Astrocyte (in vitro differentiated cells and primary cell): ENCODE measurements around the gene JAKMIP1. TPM values are rescaled to one million over a fixed set of nuclear protein-coding genes. Genes with fewer than 3 reads are reported as not detected.
"Not testable (repeated sequence)": the region's sequence is repeated elsewhere in the genome, so short reads cannot be mapped to it uniquely, and the experiment has no call there.

Experiments
- DNase-seq: peaks from one replicate; pipeline ENCODE4 v3.0.0-alpha.2; 2010; ENCODE audit warnings: low read depth
- FAIRE-seq: peaks from 2 replicates; lab custom pipeline; 2011; peaks lifted over from hg19 to GRCh38; lab: Jason Lieb, UNC
- H2AFZ ChIP-seq: 2 replicates; pipeline ENCODE4 v1.6.0; 2012; ENCODE audit warnings: low read depth, low read length, inconsistent platforms
- H3K27ac ChIP-seq: 2 replicates; pipeline ENCODE4 v1.5.1; 2011; ENCODE audit warnings: low read depth, low read length, inconsistent platforms
- H3K27me3 ChIP-seq: 2 replicates; pipeline ENCODE4 v1.6.0; 2011; ENCODE audit warnings: low read length, inconsistent platforms; ENCODE audit not compliant: insufficient read depth
- H3K36me3 ChIP-seq: 2 replicates; pipeline ENCODE4 v1.5.1; 2011; ENCODE audit warnings: low read length, inconsistent platforms; ENCODE audit not compliant: insufficient read depth
- H3K4me1 ChIP-seq: 2 replicates; pipeline ENCODE4 v1.5.1; 2011; ENCODE audit warnings: low read length, inconsistent platforms; ENCODE audit not compliant: insufficient read depth
- H3K4me2 ChIP-seq: 2 replicates; pipeline ENCODE4 v1.6.0; 2012; ENCODE audit warnings: low read length, inconsistent platforms
- H3K4me3 ChIP-seq: 2 replicates; pipeline ENCODE4 v1.5.1; 2011; ENCODE audit warnings: low read depth, mild to moderate bottlenecking, low read length, inconsistent platforms; ENCODE audit not compliant: insufficient read depth
- H3K79me2 ChIP-seq: 2 replicates; pipeline ENCODE4 v1.6.0; 2012; ENCODE audit warnings: mild to moderate bottlenecking, low read length, inconsistent platforms; ENCODE audit not compliant: insufficient read depth
- H3K9ac ChIP-seq: 2 replicates; pipeline ENCODE4 v1.6.0; 2012; ENCODE audit warnings: mild to moderate bottlenecking, low read length, inconsistent platforms
- H3K9me3 ChIP-seq: 2 replicates; pipeline ENCODE4 v1.5.1; 2012; ENCODE audit warnings: low read depth, mild to moderate bottlenecking, low read length, inconsistent platforms; ENCODE audit not compliant: insufficient read depth
- H4K20me1 ChIP-seq: 2 replicates; pipeline ENCODE4 v1.6.0; 2012; ENCODE audit warnings: low read length, inconsistent platforms; ENCODE audit not compliant: insufficient read depth
- H3K27ac Mint-ChIP-seq: one replicate; pipeline ENCODE4 v1.8.0; 2021; ENCODE audit warnings: mild to moderate bottlenecking, mixed read lengths; ENCODE audit not compliant: unreplicated experiment
- H3K27me3 Mint-ChIP-seq: one replicate; pipeline ENCODE4 v1.8.0; 2021; ENCODE audit warnings: low read depth, mixed read lengths; ENCODE audit not compliant: unreplicated experiment
- H3K36me3 Mint-ChIP-seq: one replicate; pipeline ENCODE4 v1.8.0; 2021; ENCODE audit warnings: low read depth, mixed read lengths; ENCODE audit not compliant: unreplicated experiment
- H3K4me1 Mint-ChIP-seq: one replicate; pipeline ENCODE4 v1.8.0; 2021; ENCODE audit warnings: low read depth, mixed read lengths; ENCODE audit not compliant: unreplicated experiment
- H3K4me3 Mint-ChIP-seq: one replicate; pipeline ENCODE4 v1.8.0; 2021; ENCODE audit warnings: mild to moderate bottlenecking, moderate library complexity, mixed read lengths; ENCODE audit not compliant: unreplicated experiment
- H3K9me3 Mint-ChIP-seq: one replicate; pipeline ENCODE4 v1.8.0; 2021; ENCODE audit warnings: mild to moderate bottlenecking, mixed read lengths; ENCODE audit not compliant: unreplicated experiment
- EZH2 ChIP-seq: IDR thresholded peaks from 2 replicates; pipeline ENCODE4 v1.6.1; 2012; ENCODE audit warnings: mild to moderate bottlenecking, low read length, inconsistent platforms; ENCODE audit not compliant: insufficient read depth
- total RNA-seq: library from RNA; stranded (reverse); gene quantifications from 2 replicates; pipeline ENCODE4 v1.2.1, GENCODE V29; 2021
- TF ChIP-seq, protein P1 (sequence below): IDR thresholded peaks from 2 replicates; pipeline ENCODE4 v1.5.1; 2011; ENCODE audit warnings: low read depth, mild to moderate bottlenecking, inconsistent platforms, low read length, moderate library complexity; ENCODE audit not compliant: insufficient read depth

The JAKMIP1 gene
- total RNA-seq, 1 donor from 2014 or later: 0.50 TPM

DNA sequence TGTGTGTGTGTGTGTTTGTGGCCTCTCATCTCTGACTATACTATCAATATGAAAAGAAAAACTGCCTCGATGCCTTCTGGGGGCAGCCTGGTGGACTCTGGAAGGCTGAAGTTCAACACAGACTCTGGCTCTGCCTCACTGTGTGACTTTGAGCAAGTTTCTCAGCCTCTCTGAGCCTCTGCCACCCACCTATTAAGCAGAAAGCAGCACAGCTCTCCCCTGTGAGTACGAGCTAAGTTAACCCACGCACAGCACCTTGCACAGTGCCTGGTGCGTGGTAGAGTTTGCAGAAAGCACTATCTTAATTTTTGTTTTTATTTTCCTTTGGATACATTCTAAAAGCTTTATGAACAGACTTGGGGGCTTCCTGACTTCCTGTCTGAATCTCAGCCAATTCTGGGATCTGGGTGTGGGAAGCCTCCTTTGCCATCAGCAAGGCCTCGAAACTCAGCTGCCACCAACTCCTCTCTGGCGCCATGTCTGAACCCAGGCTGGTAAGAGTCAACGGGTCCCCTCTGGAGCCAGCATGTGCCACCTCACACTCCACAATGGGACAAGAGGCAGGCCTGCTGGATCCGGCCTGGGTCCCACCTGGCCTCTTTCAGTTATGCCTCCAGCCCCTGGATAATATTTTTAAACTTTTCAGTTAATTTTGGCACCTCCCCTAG is 57.3 kb downstream of the JAKMIP1 start:
- H3K36me3 Mint-ChIP-seq: no peaks in the 10 kb centered on the region
- Histone ChIP-seq H3K27ac (no peak overlapping the region), H3K9ac (no peak overlapping the region), H3K4me1 (no peaks in the 10 kb centered on the region), H3K79me2 (no peaks in the 10 kb centered on the region), H3K36me3 (no peaks in the 10 kb centered on the region), H3K27me3 (no peaks in the 10 kb centered on the region), H3K4me3 (no peak overlapping the region), H3K9me3 (no peaks in the 10 kb centered on the region), H4K20me1 (no peaks in the 10 kb centered on the region), H2AFZ (no peak overlapping the region), H3K4me2 (no peak overlapping the region)
- no peak for FAIRE-seq
- peaks cover 7% of the 10 kb centered on the region for H3K9me3 Mint-ChIP-seq
- TF ChIP-seq EZH2: no peak
- no peaks in the 10 kb centered on the region for H3K4me1 Mint-ChIP-seq
- H3K27me3 Mint-ChIP-seq: peaks cover 1% of the 10 kb centered on the region
- DNase-seq: no peak
- H3K27ac Mint-ChIP-seq: no peak overlapping the region
- no peak overlapping the region for H3K4me3 Mint-ChIP-seq

DNA sequence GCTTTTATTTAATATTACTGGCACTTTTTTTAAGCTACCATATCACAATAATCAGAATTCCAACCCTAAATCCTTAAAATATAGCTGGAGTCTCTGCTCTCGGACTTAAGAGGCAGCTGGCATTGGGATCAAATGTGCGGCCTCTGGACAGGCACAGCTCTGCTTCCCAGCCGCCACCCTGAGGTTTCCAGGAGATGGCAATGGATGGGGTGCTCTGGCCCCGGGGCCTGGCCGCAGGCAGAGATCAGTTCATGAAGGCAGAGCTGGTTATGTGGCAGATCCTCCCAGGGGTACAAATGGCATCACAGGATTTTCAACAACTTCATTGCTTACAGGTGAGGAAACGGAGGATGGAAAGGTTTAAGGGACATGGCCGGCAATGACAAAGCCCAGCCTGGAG is 57.8 kb downstream of the JAKMIP1 start:
- no peaks in the 10 kb centered on the region for H3K79me2 ChIP-seq
- H3K4me2 ChIP-seq: no peak overlapping the region
- Mint-ChIP-seq H3K4me1 (no peaks in the 10 kb centered on the region), H3K36me3 (no peaks in the 10 kb centered on the region), H3K4me3 (no peak overlapping the region), H3K27ac (no peak overlapping the region), H3K9me3 (peaks cover 4% of the 10 kb centered on the region), H3K27me3 (peaks cover 1% of the 10 kb centered on the region)
- FAIRE-seq (no peak), DNase-seq (no peak)
- H3K27me3 ChIP-seq: no peaks in the 10 kb centered on the region
- H3K27ac ChIP-seq: no peak overlapping the region
- no peaks in the 10 kb centered on the region for H3K4me1 ChIP-seq
- no peak overlapping the region for H3K4me3 ChIP-seq
- H2AFZ ChIP-seq: no peak overlapping the region
- H3K9me3 ChIP-seq: no peaks in the 10 kb centered on the region
- H3K9ac ChIP-seq: no peak overlapping the region
- H4K20me1 ChIP-seq: no peaks in the 10 kb centered on the region
- H3K36me3 ChIP-seq: no peaks in the 10 kb centered on the region
- TF ChIP-seq EZH2: no peak
- TF ChIP-seq, protein P1, sequence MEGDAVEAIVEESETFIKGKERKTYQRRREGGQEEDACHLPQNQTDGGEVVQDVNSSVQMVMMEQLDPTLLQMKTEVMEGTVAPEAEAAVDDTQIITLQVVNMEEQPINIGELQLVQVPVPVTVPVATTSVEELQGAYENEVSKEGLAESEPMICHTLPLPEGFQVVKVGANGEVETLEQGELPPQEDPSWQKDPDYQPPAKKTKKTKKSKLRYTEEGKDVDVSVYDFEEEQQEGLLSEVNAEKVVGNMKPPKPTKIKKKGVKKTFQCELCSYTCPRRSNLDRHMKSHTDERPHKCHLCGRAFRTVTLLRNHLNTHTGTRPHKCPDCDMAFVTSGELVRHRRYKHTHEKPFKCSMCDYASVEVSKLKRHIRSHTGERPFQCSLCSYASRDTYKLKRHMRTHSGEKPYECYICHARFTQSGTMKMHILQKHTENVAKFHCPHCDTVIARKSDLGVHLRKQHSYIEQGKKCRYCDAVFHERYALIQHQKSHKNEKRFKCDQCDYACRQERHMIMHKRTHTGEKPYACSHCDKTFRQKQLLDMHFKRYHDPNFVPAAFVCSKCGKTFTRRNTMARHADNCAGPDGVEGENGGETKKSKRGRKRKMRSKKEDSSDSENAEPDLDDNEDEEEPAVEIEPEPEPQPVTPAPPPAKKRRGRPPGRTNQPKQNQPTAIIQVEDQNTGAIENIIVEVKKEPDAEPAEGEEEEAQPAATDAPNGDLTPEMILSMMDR: no peak

DNA sequence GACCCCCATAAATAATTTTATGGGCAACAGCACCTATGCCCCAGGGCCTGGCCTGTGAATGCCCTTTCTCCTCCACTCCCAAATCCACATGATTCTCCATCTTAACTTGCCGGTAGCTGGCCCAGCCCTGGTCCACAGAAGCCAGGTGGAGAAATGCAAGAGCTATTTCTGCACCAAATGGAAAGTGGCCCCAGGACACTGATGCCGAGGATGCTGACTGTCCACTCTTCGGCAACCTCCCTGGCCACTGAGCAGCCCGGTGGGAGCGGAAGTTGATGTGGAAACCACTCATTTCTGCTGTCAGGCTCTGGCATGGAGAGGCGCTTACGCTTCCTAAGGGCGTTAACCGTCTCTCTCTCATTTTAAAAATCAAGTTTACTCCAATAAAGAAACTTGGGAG is 58.8 kb downstream of the JAKMIP1 start:
- H3K4me1 ChIP-seq: no peaks in the 10 kb centered on the region
- no peaks in the 10 kb centered on the region for H3K9me3 ChIP-seq
- Mint-ChIP-seq H3K4me3 (no peak overlapping the region), H3K27me3 (peaks cover 7% of the 10 kb centered on the region), H3K27ac (no peak overlapping the region), H3K9me3 (peaks cover 4% of the 10 kb centered on the region), H3K36me3 (no peaks in the 10 kb centered on the region), H3K4me1 (no peaks in the 10 kb centered on the region)
- no peaks in the 10 kb centered on the region for H3K27me3 ChIP-seq
- no peak overlapping the region for H3K4me2 ChIP-seq
- H3K79me2 ChIP-seq: no peaks in the 10 kb centered on the region
- no peak for TF ChIP-seq EZH2
- TF ChIP-seq, protein P1: no peak
- H3K9ac ChIP-seq: no peak overlapping the region
- no peaks in the 10 kb centered on the region for H4K20me1 ChIP-seq
- H3K36me3 ChIP-seq: no peaks in the 10 kb centered on the region
- DNase-seq (no peak), FAIRE-seq (no peak)
- H3K4me3 ChIP-seq: no peak overlapping the region
- no peak overlapping the region for H3K27ac ChIP-seq
- H2AFZ ChIP-seq: no peak overlapping the region

DNA sequence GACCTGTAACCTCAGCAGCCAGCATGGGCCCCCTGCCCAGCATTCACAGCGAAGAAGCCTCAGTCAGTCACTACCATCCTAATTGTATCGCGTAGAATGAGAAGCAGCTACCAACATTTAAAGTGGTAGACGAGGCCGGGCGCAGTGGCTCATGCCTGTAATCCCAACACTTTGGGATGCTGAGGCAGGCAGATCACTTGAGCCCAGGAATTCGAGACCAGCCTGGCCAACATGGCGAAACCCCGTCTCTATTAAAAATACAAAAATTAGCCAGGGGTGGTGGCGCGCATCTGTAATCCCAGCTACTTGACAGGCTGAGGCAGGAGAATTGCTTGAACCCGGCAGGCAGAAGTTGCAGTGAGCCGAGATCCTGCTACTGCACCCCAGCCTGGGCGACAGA is 59.3 kb downstream of the JAKMIP1 start:
- not testable (repeated sequence) for H3K27ac ChIP-seq, H3K27me3 ChIP-seq, H2AFZ ChIP-seq, H3K4me1 Mint-ChIP-seq, H3K4me3 Mint-ChIP-seq, H3K9me3 Mint-ChIP-seq, H3K4me2 ChIP-seq, H3K9me3 ChIP-seq, H3K9ac ChIP-seq, H4K20me1 ChIP-seq, H3K4me1 ChIP-seq, H3K27me3 Mint-ChIP-seq, H3K36me3 ChIP-seq, H3K79me2 ChIP-seq, FAIRE-seq, H3K36me3 Mint-ChIP-seq, H3K27ac Mint-ChIP-seq, DNase-seq, H3K4me3 ChIP-seq
